ENCODE data around the gene BORCS6. TPM values are rescaled to one million over a fixed set of nuclear protein-coding genes. Genes with fewer than 3 reads are reported as not detected.

Gene BORCS6
- total and polyA plus RNA-seq, 4 donors = 4.1 to 6.8 (median 5.7) TPM

GRCh38 chr17:8153525-8153956 lies 36.4 kb downstream of the BORCS6 start:
- DNase-seq (ENCODE audit: low spot score) = peak; percentile 64
- peaks cover 15 to 54% (median 33%) of the 10 kb centered on the region in 4 donors for H3K4me1 ChIP-seq (ENCODE audit: control insufficient read depth in 4 of 4, insufficient read depth in 4 of 4, low read length in 3 of 4)
- H3K4me3 ChIP-seq (ENCODE audit: low read depth in 1 of 3, low read length in 3 of 3) = peak overlapping the region in 1 of 3 donors; percentile 69
- TF ChIP-seq CTCF (IDR thresholded peaks at IDR 0.05; ENCODE audit: low read depth, low read length, missing input control) = no peak
- peak in 1 of 2 donors; percentile 3 for TF ChIP-seq RAD21 (IDR thresholded peaks at IDR 0.05)
- peak; percentile 62 to 85 for TF ChIP-seq JUND (IDR thresholded peaks at IDR 0.05)
- TF ChIP-seq, protein P1, sequence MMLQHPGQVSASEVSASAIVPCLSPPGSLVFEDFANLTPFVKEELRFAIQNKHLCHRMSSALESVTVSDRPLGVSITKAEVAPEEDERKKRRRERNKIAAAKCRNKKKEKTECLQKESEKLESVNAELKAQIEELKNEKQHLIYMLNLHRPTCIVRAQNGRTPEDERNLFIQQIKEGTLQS (IDR thresholded peaks at IDR 0.05) = peak; percentile 16
- TF ChIP-seq SP1 (IDR thresholded peaks at IDR 0.05) = peak; percentile 7
- peak; percentile 45 to 74 for TF ChIP-seq RXRA (IDR thresholded peaks at IDR 0.05)
- TF ChIP-seq HNF4A (conservative IDR thresholded peaks at IDR 0.05) = peak in 1 of 2 donors; percentile 54
- no peak for TF ChIP-seq FOXA1 (IDR thresholded peaks at IDR 0.05)
- no peak for TF ChIP-seq GABPA (IDR thresholded peaks at IDR 0.05 in 1 of 2, conservative IDR thresholded peaks at IDR 0.05 in 1 of 2)
- TF ChIP-seq, protein P2, sequence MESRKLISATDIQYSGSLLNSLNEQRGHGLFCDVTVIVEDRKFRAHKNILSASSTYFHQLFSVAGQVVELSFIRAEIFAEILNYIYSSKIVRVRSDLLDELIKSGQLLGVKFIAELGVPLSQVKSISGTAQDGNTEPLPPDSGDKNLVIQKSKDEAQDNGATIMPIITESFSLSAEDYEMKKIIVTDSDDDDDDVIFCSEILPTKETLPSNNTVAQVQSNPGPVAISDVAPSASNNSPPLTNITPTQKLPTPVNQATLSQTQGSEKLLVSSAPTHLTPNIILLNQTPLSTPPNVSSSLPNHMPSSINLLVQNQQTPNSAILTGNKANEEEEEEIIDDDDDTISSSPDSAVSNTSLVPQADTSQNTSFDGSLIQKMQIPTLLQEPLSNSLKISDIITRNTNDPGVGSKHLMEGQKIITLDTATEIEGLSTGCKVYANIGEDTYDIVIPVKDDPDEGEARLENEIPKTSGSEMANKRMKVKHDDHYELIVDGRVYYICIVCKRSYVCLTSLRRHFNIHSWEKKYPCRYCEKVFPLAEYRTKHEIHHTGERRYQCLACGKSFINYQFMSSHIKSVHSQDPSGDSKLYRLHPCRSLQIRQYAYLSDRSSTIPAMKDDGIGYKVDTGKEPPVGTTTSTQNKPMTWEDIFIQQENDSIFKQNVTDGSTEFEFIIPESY (IDR thresholded peaks at IDR 0.05) = peak; percentile 25
- TF ChIP-seq TAF1 (conservative IDR thresholded peaks at IDR 0.05) = peak; percentile 36
- peak in 1 of 2 donors; percentile 42 for TF ChIP-seq EGR1 (IDR thresholded peaks at IDR 0.05; ENCODE audit: low read depth in 2 of 2)
- TF ChIP-seq FOXA2 (IDR thresholded peaks at IDR 0.05) = no peak
- TF ChIP-seq REST (IDR thresholded peaks at IDR 0.05) = peak; percentile 45
- TF ChIP-seq, protein P3, sequence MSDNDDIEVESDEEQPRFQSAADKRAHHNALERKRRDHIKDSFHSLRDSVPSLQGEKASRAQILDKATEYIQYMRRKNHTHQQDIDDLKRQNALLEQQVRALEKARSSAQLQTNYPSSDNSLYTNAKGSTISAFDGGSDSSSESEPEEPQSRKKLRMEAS (IDR thresholded peaks at IDR 0.05) = peak; percentile 58
- 10% methylated on average over 13 of the region's 13 CpGs for whole genome bisulfite sequencing
- no peaks in the 10 kb centered on the region for H3K27me3 ChIP-seq (ENCODE audit: control insufficient read depth in 4 of 4, insufficient read depth in 4 of 4, low read length in 3 of 4)
- peaks cover 11 to 20% (median 15%) of the 10 kb centered on the region in 4 donors for H3K36me3 ChIP-seq (ENCODE audit: control insufficient read depth in 4 of 4, insufficient read depth in 3 of 4, low read depth in 1 of 4, low read length in 3 of 4)
- peak overlapping the region; percentile 7 to 99 for H3K9ac ChIP-seq (ENCODE audit: low read depth in 1 of 2, low read length in 2 of 2)
- no peaks in the 10 kb centered on the region for H3K9me3 ChIP-seq (ENCODE audit: control insufficient read depth in 4 of 4, low read length in 3 of 4)
- H3K27ac ChIP-seq (ENCODE audit: low read depth in 1 of 2, low read length in 2 of 2) = peak overlapping the region; percentile 97 to 99

Data from liver (tissue), 9 donors.